Nephron (organoid): Measurements from ENCODE around the gene AHRR.

Experiments
- H3K27ac Mint-ChIP-seq, 3 experiments: 2 replicates each; pipeline ENCODE4 v1.8.0; 2020; ENCODE audit warnings: mixed read lengths in 3 of 3, mild to moderate bottlenecking in 2 of 3, moderate library complexity in 1 of 3
- H3K27me3 Mint-ChIP-seq: 2 replicates; pipeline ENCODE4 v1.8.0; 2021; ENCODE audit warnings: low read depth, mild to moderate bottlenecking, moderate library complexity, mixed read lengths
- H3K36me3 Mint-ChIP-seq: 2 replicates; pipeline ENCODE4 v1.8.0; 2020; ENCODE audit warnings: low read depth, mixed read lengths
- H3K4me1 Mint-ChIP-seq: 2 replicates; pipeline ENCODE4 v1.8.0; 2020; ENCODE audit warnings: mixed read lengths
- H3K4me3 Mint-ChIP-seq, 3 experiments: 2 replicates each; pipeline ENCODE4 v1.8.0; 2020; ENCODE audit warnings: mild to moderate bottlenecking in 3 of 3, mixed read lengths in 3 of 3, moderate library complexity in 2 of 3
- H3K9me3 Mint-ChIP-seq: 2 replicates; pipeline ENCODE4 v1.8.0; 2020; ENCODE audit warnings: mixed read lengths
- CTCF ChIP-seq, 3 experiments: fragments of 200-600 bp; sonication (generic); IDR thresholded peaks; one replicate each; pipeline ENCODE4 v1.5.0; 2021; ENCODE audit warnings: antibody characterized with exemption in 3 of 3; ENCODE audit not compliant: unreplicated experiment in 3 of 3

The AHRR gene

GRCh38 chr5:388266-389196, 67.0 kb downstream of the AHRR start:
- Mint-ChIP-seq H3K9me3 (peaks cover 14% of the 10 kb centered on the region), H3K4me1 (peaks cover 15% of the 10 kb centered on the region), H3K27me3 (no peaks in the 10 kb centered on the region), H3K36me3 (peaks cover 10% of the 10 kb centered on the region), H3K27ac (no peak overlapping the region), H3K4me3 (no peak overlapping the region)
- no peak for TF ChIP-seq CTCF (IDR thresholded peaks at IDR 0.05; ENCODE audit: unreplicated experiment in 3 of 3)

- no peaks in the 10 kb centered on the region for H3K27me3 Mint-ChIP-seq
- peaks cover 9% of the 10 kb centered on the region for H3K9me3 Mint-ChIP-seq
- peaks cover 20% of the 10 kb centered on the region for H3K4me1 Mint-ChIP-seq
- peaks cover 10% of the 10 kb centered on the region for H3K36me3 Mint-ChIP-seq
- no peak overlapping the region for H3K4me3 Mint-ChIP-seq
- TF ChIP-seq CTCF (IDR thresholded peaks at IDR 0.05; ENCODE audit: unreplicated experiment in 3 of 3) = no peak
- H3K27ac Mint-ChIP-seq = no peak overlapping the region
Observed at GRCh38 chr5:389197-389821, 67.8 kb downstream of the AHRR start.

DNA sequence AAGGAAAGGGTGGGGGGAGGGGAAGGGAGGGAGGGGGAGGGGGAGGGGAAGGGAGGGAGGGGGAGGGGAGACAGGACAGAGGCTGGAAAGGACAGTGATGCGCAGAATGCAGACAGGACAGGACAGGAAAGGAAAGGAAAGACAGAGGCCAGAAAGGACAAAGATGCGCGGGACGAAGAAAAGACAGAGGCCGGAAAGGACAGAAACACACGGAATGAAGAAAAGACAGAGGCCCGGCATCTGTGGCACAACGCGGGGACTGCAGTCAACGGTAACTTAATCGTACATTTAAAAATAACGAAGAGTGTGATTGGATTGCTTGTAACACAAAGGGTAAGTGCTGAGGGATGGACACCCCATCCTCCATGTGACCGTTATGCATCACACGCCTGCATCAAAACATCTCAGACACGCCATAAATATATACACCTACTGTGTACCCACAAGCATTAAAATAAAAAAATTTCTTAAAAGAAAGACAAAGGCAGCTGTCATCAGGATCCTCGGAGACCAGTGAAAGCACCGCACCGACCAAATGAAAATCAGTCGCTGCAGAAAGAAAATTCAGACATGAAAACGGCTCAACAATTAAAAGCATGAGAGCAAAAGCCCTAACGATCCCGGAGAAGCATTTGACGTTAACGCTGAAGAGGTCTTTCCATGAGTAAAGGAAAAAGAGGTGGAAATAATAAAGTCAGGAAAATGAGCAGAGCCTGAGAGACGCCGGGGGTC, 68.5 kb downstream of the AHRR start:
- H3K36me3 Mint-ChIP-seq = peaks cover 10% of the 10 kb centered on the region
- no peak overlapping the region for H3K4me3 Mint-ChIP-seq
- no peak for TF ChIP-seq CTCF (IDR thresholded peaks at IDR 0.05; ENCODE audit: unreplicated experiment in 3 of 3)
- H3K4me1 Mint-ChIP-seq = peaks cover 20% of the 10 kb centered on the region
- H3K9me3 Mint-ChIP-seq = peaks cover 8% of the 10 kb centered on the region
- no peaks in the 10 kb centered on the region for H3K27me3 Mint-ChIP-seq
- H3K27ac Mint-ChIP-seq = peak overlapping the region; percentile 0 to 37 (median 7)

GRCh38 chr5:390623-391491, 69.3 kb downstream of the AHRR start:
- Mint-ChIP-seq H3K4me1 (peaks cover 28% of the 10 kb centered on the region), H3K27me3 (no peaks in the 10 kb centered on the region), H3K36me3 (peaks cover 3% of the 10 kb centered on the region), H3K4me3 (no peak overlapping the region), H3K27ac (peak overlapping the region in 2 of 3 experiments; percentile 0 to 37), H3K9me3 (peaks cover 4% of the 10 kb centered on the region)
- TF ChIP-seq CTCF (IDR thresholded peaks at IDR 0.05; ENCODE audit: unreplicated experiment in 3 of 3) = no peak

- TF ChIP-seq CTCF (IDR thresholded peaks at IDR 0.05; ENCODE audit: unreplicated experiment in 3 of 3) = no peak
- Mint-ChIP-seq H3K4me3 (no peak overlapping the region), H3K36me3 (no peaks in the 10 kb centered on the region), H3K4me1 (peaks cover 29% of the 10 kb centered on the region), H3K27me3 (no peaks in the 10 kb centered on the region), H3K9me3 (no peaks in the 10 kb centered on the region), H3K27ac (peak overlapping the region; percentile 55 to 90 (median 82))
Observed at GRCh38 chr5:392431-392988, 71.0 kb downstream of the AHRR start.
